Measurements from ENCODE around the gene ZBED1. TPM values are rescaled to one million over a fixed set of nuclear protein-coding genes. Genes with fewer than 3 reads are reported as not detected.

Gene ZBED1
- total RNA-seq, 1 experiment from 2014 or later, result 14.2 TPM

- H3K79me2 ChIP-seq (ENCODE audit: low read length), result peaks cover 29% of the 10 kb centered on the region
- no peaks in the 10 kb centered on the region for H3K9me2 ChIP-seq (replicated peaks; ENCODE audit: low read length)
- no peak overlapping the region for H3K4me3 ChIP-seq (ENCODE audit: low read length)
- no peaks in the 10 kb centered on the region for H3F3A ChIP-seq (ENCODE audit: low read length, unreplicated experiment)
- H2AFZ ChIP-seq (ENCODE audit: low read length), result 0 out of 2 replicates have a peak overlapping the region, but pooled peaks have one; percentile 45
- no peak overlapping the region for H3K9ac ChIP-seq (ENCODE audit: low read length)
- TF ChIP-seq EZH2phosphoT487 (IDR thresholded peaks at IDR 0.05; ENCODE audit: borderline replicate concordance, low read length) (no peak), EZH2 (IDR thresholded peaks at IDR 0.05; ENCODE audit: low read length, unreplicated experiment) (no peak), CTCF (conservative IDR thresholded peaks at IDR 0.05; ENCODE audit: low read depth, low read length) (no peak)
- DNase-seq, result no peak
- H3K27me3 ChIP-seq (ENCODE audit: low read length), result no peaks in the 10 kb centered on the region
- no peak overlapping the region for H3K27ac ChIP-seq (ENCODE audit: low read length)
- CTCF ChIA-PET, result no interaction called here
- POLR2A ChIA-PET (ENCODE audit: unreplicated experiment), result no interaction called here
- H3K9me3 ChIP-seq (ENCODE audit: low read length), result no peaks in the 10 kb centered on the region
- no peak for ATAC-seq
- peaks cover 8% of the 10 kb centered on the region; the same call in 1 of the 2 replicates for H3K4me1 ChIP-seq (ENCODE audit: insufficient read depth, low read length)
- BruUV-seq (replicated peaks), result no TSS peak
- H4K20me1 ChIP-seq (ENCODE audit: low read length), result no peaks in the 10 kb centered on the region
- H3K4me2 ChIP-seq (ENCODE audit: low read length), result no peak overlapping the region
- intact Hi-C loops (cut with micrococcal nuclease), result no loop called here
- H3K36me3 ChIP-seq (ENCODE audit: low read depth, low read length), result no peaks in the 10 kb centered on the region
These were observed 855 bp upstream of the ZBED1 start for GRCh38 chrX:2501559-2502102.

- Histone ChIP-seq H3K9me3 (ENCODE audit: low read length) (no peaks in the 10 kb centered on the region), H3K36me3 (ENCODE audit: low read depth, low read length) (no peaks in the 10 kb centered on the region), H3K9ac (ENCODE audit: low read length) (peak overlapping the region; percentile 77), H3F3A (ENCODE audit: low read length, unreplicated experiment) (no peaks in the 10 kb centered on the region), H3K27ac (ENCODE audit: low read length) (no peak overlapping the region), H4K20me1 (ENCODE audit: low read length) (no peaks in the 10 kb centered on the region), H3K4me1 (ENCODE audit: insufficient read depth, low read length) (peaks cover 8% of the 10 kb centered on the region; the same call in 1 of the 2 replicates), H2AFZ (ENCODE audit: low read length) (peak overlapping the region; percentile 45; the same call in 1 of the 2 replicates), H3K4me2 (ENCODE audit: low read length) (peak overlapping the region; percentile 82), H3K4me3 (ENCODE audit: low read length) (peak overlapping the region; percentile 81), H3K79me2 (ENCODE audit: low read length) (peaks cover 29% of the 10 kb centered on the region), H3K9me2 (replicated peaks; ENCODE audit: low read length) (no peaks in the 10 kb centered on the region), H3K27me3 (ENCODE audit: low read length) (no peaks in the 10 kb centered on the region)
- POLR2A ChIA-PET (ENCODE audit: unreplicated experiment), result no interaction called here
- ATAC-seq (peak; percentile 74), DNase-seq (peak; percentile 52)
- CTCF ChIA-PET, result no interaction called here
- intact Hi-C loops (cut with micrococcal nuclease), result no loop called here
- no TSS peak for BruUV-seq (replicated peaks)
- TF ChIP-seq EZH2phosphoT487 (IDR thresholded peaks at IDR 0.05; ENCODE audit: borderline replicate concordance, low read length), result no peak
- TF ChIP-seq CTCF (conservative IDR thresholded peaks at IDR 0.05; ENCODE audit: low read depth, low read length), result 0 out of 2 replicates have a peak, but pooled peaks have one; percentile 9
- TF ChIP-seq EZH2 (IDR thresholded peaks at IDR 0.05; ENCODE audit: low read length, unreplicated experiment), result no peak
These were observed 529 bp downstream of the ZBED1 start for GRCh38 chrX:2500091-2500802.

GRCh38 chrX:2499507-2499906, 1.3 kb downstream of the ZBED1 start:
- Histone ChIP-seq H3K36me3 (ENCODE audit: low read depth, low read length) (no peaks in the 10 kb centered on the region), H3K4me2 (ENCODE audit: low read length) (peak overlapping the region; percentile 82), H3F3A (ENCODE audit: low read length, unreplicated experiment) (no peaks in the 10 kb centered on the region), H3K4me3 (ENCODE audit: low read length) (peak overlapping the region; percentile 81), H3K27me3 (ENCODE audit: low read length) (no peaks in the 10 kb centered on the region), H3K27ac (ENCODE audit: low read length) (no peak overlapping the region), H3K9me3 (ENCODE audit: low read length) (no peaks in the 10 kb centered on the region), H3K9me2 (replicated peaks; ENCODE audit: low read length) (no peaks in the 10 kb centered on the region), H3K4me1 (ENCODE audit: insufficient read depth, low read length) (peaks cover 8% of the 10 kb centered on the region; the same call in 1 of the 2 replicates), H3K79me2 (ENCODE audit: low read length) (peaks cover 29% of the 10 kb centered on the region), H3K9ac (ENCODE audit: low read length) (peak overlapping the region; percentile 77; the same call in 1 of the 2 replicates), H2AFZ (ENCODE audit: low read length) (no peak overlapping the region), H4K20me1 (ENCODE audit: low read length) (no peaks in the 10 kb centered on the region)
- BruUV-seq (replicated peaks), result TSS peak; percentile 41
- TF ChIP-seq EZH2 (IDR thresholded peaks at IDR 0.05; ENCODE audit: low read length, unreplicated experiment) (no peak), EZH2phosphoT487 (IDR thresholded peaks at IDR 0.05; ENCODE audit: borderline replicate concordance, low read length) (no peak), CTCF (conservative IDR thresholded peaks at IDR 0.05; ENCODE audit: low read depth, low read length) (no peak)
- ChIA-PET POLR2A (ENCODE audit: unreplicated experiment) (no interaction called here), CTCF (no interaction called here)
- ATAC-seq, result no peak
- intact Hi-C loops (cut with micrococcal nuclease), result no loop called here
- no peak for DNase-seq
